ENCODE results near the gene FRAS1.

Gene FRAS1

DNA sequence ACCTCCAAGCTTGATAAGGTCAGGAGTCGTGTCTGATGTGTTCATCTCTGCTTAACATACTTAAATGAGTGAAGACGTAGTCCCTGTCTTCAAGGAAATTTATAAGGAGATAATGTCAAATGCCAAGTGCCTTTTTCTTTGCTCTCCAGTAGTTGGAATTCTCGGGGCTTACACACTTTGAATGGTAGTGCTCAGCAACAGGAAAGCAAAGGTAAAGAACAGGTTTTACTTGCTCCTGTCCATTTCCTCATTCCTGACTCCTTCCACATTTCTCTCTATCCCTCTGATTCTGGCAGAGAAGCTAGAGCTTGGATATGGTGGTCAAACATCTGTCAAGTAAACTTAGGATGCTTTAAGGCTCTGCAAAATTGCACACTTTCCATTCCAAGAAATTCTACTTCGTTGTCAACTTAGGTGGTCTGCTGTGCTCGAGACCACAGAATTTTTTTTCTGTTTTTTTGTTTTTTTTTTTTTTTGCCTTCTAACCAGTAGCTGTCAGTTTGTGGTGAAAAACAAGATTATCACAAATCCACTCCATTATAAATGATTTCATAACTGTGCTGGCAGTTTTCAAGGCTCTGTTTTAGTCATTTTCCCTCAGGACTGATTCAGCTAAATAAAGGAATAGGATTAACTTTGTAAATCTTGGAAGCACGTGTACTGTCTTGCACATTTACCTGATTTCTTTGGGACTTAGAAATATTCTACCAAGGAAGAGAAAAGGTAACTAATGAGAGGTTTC is 313.7 kb downstream of the FRAS1 start:
- no peak for DNase-seq (ENCODE audit: low spot score)

DNA sequence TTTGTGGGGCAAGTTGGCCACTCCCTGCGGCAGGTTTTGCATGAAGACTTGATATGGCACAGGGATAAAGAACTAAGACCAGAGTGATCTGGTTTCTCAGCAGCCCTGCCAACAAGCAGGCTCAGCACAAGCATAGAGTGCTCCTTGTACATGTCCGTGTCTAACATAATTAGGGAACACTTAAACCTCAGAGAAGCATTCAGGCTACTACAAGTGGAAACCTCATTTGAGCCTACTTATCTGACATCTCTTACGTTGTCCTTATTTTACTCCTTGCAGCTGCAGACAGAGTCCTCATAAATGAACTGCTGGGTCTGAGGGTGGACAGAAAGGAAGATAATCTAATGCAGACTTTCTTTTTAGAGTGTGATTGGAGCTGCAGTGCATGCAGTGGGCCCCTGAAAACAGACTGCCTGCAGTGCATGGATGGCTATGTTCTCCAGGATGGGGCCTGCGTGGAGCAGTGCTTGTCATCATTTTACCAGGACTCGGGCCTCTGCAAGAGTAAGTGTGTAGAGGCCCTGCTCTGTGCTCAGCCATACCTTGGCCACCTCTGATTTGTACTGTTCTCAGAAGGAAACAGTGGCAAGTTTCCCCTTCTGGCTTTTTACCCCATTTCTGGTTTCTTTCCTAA is 315.3 kb downstream of the FRAS1 start:
- DNase-seq (ENCODE audit: low spot score) = no peak

DNA sequence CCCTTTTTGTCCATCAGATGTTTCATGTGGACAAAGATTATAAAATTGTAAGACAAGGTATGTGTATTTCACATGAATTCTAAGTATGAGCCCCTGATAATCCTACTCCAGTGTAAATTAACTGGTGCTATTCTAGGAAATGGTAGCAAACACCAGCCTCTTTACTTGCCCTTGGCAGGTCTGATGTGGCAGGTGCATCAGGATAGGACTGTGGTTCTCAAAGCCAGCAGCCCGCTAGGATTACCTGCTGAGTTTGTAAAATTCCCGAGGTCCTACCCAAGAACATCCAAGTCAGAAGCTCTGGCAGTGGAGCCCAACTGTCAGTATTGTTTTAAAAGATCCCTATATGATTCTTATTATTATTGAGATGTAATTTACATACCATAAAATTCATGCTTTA is 320.4 kb downstream of the FRAS1 start:
- DNase-seq (ENCODE audit: low spot score) = no peak

DNA sequence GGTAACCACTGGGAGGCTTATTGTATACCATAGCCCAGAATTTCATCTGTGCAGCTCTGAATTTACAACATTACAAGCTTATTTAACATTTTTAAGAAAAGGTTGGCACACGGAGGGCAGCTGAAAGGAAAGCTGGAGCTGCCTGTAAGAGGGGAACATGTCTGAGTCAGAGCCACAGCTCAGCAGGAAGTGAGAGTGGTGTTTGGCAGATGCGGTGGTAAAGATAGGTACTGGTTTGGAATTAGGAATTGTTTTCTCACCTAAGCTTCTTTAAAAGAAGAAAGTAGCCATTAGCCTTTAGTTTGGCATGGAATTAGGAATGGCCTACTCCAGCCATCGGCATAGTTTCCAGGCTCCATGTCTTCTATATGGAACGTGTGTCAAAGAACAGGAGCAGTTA is 321.9 kb downstream of the FRAS1 start:
- DNase-seq (ENCODE audit: low spot score) = no peak

DNA sequence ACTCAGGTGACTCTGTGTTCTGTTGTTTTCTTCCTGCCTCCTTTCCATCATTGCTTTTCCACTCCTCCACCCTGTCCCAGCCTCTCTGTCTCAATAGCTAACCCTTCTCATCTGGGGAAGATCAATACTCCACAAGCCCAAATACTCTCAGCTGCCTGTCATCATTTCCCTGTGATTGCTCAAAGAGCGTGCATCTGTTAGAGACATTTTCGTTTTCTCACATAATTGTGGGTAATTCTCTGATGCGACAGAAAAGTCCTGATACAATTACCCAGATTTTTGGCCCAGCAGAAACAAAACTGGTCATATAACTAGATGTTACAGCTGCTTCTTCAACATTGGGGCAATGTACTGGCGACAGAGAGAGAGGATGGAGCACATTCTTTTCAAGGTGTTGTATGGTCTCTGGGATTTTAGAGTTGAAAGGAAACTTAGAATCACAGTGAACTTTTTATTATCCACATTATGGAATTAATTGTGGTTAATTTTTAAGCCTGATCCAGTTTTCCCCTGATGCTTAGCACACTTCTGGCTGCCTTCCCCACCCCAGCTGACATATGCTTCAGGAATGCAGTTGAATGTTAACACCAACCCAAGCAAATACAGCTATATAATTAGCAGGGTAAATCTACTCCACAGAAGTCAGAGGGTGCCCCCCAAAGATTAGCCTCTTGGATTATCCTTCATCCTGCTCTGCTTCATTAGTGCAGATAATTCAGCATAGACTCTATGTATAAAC is 323.0 kb downstream of the FRAS1 start:
- no peak for DNase-seq (ENCODE audit: low spot score)

DNA sequence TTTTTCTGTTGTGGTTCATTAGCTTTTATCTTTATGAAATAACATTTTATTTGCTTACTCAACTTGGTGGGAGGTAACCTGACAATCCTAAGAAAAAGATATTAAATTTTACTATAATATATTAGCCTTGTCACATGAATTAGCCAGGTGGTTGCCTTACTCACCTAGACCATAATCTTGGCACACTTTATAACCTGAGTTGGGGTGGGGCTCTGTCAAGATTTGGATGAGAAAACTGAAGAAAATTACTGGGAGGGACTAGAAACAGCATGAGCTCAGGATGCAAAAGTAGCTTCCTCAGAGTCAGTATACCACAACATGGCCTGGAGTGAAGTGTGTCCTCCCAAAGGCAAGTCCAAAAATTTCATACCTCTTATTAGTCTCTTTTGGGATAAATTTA is 329.6 kb downstream of the FRAS1 start:
- DNase-seq (ENCODE audit: low spot score) = no peak

DNA sequence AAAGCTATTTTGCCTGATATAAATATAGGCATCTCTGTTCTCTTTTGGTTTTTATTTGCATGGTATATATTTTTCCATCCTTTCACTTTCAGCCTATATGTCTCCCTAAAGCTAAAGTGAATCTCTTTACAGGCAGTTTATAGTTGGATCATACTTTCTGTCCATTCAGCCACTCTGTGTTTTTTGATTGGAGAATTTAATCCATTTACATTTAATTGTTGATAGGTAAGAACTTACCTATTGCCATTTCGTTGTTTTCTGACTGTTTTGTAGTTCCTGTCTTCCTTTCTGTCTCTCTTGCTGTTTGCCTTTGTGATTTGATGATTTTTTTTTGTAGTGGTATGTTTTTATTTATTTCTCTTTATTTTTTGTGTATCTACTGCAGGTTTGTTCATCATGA is 338.5 kb downstream of the FRAS1 start:
- no peak for DNase-seq (ENCODE audit: low spot score)

DNA sequence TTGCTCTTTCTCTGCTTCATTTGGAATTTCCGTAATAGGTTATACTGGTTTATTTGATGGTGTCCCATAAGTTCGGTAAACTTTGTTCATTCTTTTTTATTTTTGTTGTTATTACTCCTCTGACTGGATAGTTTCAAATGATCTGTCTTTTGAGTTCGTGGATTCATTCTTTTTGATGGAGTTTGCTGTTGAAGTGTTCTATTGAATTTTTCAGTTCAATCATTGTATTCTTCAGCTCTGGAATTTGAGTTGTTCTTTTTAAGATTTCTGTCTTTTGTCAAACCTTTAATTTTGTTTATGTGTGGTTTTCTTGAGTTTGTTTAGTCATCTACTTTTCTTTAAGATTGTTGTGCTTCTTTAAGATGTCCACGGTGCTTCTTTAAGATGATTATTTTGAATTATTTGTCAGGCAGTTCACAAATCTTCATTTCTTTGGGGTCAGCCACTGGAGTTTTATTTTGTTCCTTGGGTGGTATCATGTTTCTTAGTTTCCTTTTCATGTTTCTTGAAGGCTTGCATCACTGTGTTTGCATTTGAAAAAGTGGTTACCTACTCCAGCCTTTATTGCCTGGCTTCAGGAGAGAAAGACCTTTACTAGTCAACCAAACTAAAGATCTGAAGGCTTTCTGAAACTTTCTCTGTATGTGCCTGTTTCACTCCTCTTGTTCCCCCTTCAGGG is 339.6 kb downstream of the FRAS1 start:
- DNase-seq (ENCODE audit: low spot score) = no peak

DNA sequence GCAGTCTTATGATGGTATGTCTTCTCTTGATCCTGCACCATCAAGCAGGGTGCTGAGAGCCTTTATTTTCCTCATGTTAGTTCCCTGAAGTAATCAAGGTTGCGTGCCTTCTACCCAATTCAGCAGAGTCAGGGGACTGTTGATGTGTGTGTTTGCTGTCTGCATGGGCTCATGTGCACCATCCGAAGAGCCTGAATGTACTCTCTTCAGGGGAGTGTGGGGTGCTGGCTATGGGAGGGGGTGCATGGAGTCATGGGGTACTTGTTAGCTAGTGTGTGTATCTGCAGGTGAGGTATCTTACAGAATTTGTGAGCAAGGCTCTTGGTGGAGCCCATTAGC is 340.1 kb downstream of the FRAS1 start:
- DNase-seq (ENCODE audit: low spot score) = no peak

DNA sequence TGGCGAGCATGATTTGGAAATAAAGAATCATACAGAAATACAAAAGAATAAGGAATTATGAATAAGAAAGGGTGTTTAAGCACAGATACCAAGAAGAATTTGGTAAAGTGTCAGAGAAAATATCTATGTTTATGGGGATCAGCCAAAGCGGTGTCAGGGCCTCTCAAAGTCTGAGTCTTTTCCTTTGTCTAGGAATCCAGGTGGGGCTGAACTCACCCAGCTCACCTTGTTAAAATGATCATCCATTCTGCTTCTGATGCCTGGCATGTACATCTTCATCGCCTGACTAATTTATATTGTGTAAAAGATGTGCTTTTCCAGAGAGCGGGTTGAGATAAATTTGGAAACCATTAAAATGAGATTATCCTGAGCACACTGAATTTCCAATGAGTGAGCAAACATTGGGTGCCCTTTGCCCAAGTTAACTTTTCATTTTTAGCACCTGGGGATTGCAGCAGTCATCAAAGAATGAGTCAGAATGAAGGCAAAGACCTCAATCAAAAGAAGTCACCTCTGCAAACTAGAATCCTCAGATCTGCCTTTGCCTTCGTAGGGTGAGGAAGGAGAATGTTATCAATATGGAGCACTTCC is 352.6 kb downstream of the FRAS1 start:
- DNase-seq (ENCODE audit: low spot score) = no peak

DNA sequence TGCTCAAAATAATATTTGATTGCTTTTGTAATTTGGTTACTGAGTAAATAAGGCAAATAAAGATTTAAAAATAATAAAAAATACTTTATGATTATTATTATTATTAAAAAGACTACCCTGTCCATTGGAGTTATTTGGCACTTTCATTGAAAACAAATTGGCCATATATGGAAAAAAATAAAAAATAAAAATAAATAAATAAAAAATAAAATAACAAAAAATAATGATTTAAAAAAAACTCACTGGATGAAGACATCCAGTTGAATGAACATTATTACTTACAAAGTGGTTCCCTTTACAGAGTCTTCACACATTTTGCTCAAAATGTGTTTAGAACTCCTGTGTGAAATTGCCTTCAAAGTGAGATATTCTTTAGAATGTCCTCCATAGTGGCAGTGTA is 353.1 kb downstream of the FRAS1 start:
- no peak for DNase-seq (ENCODE audit: low spot score)

DNA sequence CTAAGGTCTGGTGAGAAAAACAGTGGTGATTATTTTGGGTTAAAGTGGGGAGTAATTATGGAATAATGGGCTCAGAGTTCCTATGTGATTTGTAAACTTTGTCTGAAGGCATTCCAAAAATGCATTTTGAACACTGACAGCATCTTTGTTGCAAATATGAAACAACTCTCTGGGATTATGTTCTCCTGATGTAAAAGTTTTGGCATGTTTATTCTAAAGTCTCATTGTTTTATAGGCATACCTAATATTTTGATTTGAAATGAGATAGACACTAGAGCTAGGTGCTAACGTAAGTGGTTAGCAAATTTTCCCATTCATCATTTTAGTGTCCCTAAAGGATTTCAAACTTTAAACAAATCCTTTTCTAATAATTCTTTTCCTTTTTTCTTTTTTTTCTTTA is 353.6 kb downstream of the FRAS1 start:
- no peak for DNase-seq (ENCODE audit: low spot score)

DNA sequence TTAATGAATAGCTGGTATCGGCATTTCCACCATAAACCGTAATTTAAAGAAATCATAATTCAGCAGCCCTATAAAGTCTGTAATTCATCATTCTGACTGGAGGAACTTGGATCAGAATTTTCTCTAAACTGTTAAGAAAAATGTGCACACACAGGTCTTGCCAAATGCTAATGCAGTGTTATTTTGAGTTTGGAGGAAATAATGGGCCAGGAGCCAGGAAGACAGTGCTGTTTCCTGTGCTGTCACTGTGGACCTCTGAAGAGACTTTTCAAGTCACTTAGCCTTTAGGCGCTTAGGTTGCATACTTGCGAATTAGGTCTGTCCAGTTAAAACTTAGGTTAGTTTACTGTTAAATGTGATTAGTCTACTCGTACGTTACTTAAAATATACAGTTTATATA is 357.0 kb downstream of the FRAS1 start:
- DNase-seq (ENCODE audit: low spot score) = no peak

DNA sequence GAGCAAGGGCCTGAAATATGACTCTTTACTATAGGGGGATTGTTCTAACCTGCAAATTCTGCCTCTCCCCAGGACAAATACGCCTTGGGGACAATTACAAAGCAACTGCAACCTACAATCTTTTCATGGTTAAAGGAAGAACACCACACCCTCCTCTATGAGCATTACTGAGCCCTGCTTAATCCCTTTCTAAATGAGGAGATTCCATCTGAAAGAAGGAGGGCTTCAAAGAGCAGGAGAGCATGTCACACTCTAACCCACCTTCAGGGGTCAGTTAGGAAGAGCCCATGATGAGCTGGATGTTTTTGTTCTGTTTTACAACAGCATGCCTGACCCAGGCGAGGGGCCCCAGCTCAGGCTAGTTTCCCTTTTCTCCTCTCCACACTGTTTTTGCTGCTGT is 360.5 kb downstream of the FRAS1 start:
- DNase-seq (ENCODE audit: low spot score) = no peak

DNA sequence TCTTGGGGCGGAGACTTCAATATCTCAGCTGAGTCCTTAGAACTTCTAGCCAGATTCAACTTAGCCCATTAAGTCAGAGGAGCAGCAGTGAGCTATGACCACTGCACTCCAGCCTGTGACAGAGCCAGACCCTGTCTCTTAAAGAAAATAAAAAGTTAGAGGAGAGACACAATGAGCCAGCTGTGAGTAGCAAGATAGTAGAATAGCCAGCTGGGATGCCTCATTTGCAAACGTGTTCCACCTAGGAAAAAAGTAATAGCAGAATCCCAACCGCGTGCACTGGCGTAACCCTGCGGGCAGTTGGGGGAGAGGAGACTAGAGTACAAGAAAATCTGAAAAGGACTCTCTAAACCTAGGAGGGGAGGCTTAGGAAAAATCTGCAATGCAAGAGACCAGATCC is 361.3 kb downstream of the FRAS1 start:
- DNase-seq (ENCODE audit: low spot score) = no peak

DNA sequence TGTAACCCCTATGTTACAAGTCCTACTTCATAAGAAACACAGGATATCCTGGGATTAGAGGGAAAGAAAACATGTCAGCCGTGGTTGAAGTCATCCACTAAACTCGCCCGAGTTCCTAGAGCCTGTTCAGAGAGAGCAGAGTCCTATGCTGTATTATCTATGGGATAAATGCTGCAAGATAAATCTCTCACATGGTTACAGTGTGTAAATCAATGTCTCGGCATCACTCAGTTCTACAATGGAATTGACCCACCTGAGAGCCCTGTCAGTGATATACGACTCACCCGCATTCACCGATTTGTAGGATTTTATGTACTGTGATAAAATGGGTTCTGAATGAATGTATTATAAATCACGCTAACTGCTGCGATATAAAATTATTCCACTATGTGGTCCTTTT is 366.7 kb downstream of the FRAS1 start:
- no peak for DNase-seq (ENCODE audit: low spot score)

DNA sequence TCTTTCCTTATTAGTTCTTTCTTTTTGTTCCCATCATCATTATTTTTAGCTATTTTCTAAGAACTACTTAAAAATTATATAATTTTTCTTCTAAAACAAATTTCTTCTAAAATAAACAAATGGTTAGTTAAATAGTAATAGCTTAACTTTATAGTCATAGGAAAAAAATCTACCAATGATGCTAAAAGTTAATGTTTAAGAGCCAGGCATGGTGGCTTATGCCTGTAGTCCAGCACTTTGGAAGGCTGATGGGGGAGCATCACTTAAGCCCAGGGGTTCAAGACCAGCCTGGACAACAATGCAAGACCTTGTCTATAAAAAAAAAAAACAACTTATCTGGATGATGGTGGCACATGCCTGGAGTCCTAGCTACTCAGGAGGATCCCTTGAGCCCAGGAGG is 367.3 kb downstream of the FRAS1 start:
- no peak for DNase-seq (ENCODE audit: low spot score)

DNA sequence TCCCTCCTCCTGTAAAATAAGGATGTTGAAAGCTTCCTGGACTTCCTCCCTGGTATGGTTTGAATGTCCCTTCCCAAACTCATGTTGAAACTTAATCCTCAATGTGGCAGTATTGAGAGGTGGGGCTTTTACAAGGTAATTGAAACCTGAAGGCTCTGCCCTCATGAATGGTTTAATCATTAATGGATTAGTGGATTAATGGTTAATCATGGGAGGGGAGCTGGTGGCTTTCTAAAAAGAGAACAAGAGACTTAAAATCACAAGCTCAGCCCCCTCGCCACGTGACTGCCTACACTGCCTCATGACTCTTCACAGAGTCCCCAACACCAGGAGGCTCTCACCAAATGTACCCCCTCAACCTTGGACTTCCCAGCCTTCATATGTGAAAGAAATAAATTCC is 369.8 kb downstream of the FRAS1 start:
- DNase-seq (ENCODE audit: low spot score) = no peak

DNA sequence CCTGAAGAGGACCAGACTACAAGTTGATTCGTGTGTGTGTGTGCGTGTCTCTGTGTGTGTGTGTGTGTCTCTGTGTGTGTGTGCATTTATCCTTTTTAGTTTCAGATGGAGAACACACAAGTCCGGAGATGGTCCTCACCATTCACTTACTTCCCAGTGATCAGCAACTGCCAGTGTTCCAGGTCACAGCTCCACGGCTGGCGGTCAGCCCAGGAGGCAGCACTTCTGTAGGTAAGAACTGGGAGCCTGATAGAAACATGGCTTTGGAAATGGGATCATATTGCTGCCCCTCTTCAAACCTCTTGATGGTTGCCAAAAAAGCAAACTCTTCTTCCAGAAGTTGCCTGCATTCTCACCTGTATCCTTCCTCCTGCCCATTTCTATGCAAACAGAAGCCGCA is 371.9 kb downstream of the FRAS1 start:
- no peak for DNase-seq (ENCODE audit: low spot score)

DNA sequence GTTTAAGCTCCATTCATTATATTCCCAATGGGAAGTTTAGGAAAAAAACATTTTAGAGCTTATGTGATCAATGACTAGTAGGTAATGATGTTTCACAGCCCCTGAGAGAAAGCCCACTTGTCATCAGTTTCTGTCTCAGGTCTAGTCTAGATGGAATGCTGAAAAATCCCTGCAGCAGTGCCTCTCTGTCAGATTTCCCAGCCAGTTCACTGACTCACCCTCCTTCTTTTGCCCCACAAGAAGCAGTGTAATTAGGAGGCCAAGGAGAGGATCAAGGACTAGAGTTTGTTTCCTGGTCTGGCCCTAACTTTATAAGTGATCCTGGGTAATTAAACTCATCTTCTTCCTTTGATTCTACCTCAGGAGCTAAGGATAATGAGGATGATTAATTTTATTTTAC is 375.8 kb downstream of the FRAS1 start:
- no peak for DNase-seq (ENCODE audit: low spot score)

DNA sequence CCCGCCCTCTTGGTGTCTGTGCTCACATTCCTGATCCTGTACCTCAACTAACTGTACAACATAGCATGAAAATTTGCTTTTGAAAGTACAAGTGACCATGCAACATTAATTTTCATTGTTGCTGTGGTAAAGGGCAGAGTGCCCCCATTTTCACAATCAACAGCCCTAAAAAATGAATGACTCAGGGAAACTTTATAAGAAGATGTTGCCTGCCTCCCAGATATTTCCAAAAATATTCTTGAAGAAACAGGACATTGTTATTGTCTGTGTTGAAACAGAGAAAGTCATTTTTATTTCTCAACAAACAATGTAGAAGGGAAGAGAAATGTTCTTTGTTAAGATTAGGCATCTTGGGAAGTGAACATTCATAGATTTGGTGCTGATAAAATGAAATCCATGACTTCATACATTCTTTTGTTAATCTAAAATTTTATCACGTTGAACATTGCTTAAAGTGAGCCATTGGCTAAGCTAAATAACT is 380.5 kb downstream of the FRAS1 start:
- DNase-seq (ENCODE audit: low spot score) = no peak

DNA sequence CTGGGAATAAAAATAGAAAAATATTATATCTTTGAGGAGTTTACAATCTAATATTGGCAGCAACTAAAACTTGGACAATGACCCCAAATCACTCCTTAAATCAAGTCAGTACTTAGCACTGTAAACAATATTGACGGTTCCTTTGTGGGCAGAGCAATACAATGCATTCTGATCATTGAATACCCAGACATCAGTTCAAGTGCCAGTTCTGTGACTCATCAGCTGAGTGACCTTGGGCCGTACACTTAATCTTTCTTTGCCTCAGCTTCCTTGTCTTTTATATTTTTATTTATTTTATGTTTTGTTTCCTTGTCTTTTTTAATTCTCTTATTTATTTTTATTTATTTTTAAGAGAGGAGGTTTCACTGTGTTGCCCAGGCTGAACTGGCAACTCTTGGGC is 382.2 kb downstream of the FRAS1 start:
- no peak for DNase-seq (ENCODE audit: low spot score)

DNA sequence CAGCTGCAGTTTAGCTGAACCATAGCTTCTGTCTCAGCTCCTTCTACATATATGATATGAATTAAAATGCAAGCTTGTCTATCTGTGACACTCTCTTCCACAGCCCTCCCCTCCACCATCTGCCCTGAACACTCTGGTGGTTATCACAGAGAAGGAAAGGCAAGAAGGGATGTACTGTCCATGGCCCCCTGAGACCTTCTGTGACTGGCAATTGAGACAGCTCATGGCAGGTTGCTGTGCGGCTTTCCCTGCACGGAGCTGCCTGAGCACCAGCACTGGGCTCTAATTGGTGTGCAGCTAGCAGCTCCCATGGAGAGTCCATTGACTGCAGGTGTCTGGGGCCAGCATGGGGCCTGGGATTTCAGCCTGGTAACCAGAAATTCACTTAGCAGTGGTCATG is 384.6 kb downstream of the FRAS1 start:
- no peak for DNase-seq (ENCODE audit: low spot score)
